Glutamatergic neuron (in vitro differentiated cells): Measurements from ENCODE around the gene COG7. TPM values are rescaled to one million over a fixed set of nuclear protein-coding genes. Genes with fewer than 3 reads are reported as not detected.
"Not testable (repeated sequence)": the region's sequence is repeated elsewhere in the genome, so short reads cannot be mapped to it uniquely, and the experiment has no call there.

Experiments
- DNase-seq: peaks from one replicate; pipeline ENCODE4 v3.0.0; 2022
- H3K27ac Mint-ChIP-seq: one replicate; pipeline ENCODE4 v1.8.0; 2020; ENCODE audit warnings: mild to moderate bottlenecking, mixed read lengths, inconsistent platforms; ENCODE audit not compliant: unreplicated experiment
- H3K27me3 Mint-ChIP-seq: one replicate; pipeline ENCODE4 v1.8.0; 2020; ENCODE audit warnings: mild to moderate bottlenecking, moderate library complexity, mixed read lengths, inconsistent platforms; ENCODE audit not compliant: unreplicated experiment
- H3K36me3 Mint-ChIP-seq: one replicate; pipeline ENCODE4 v1.8.0; 2020; ENCODE audit warnings: mild to moderate bottlenecking, mixed read lengths, inconsistent platforms; ENCODE audit not compliant: unreplicated experiment
- H3K4me1 Mint-ChIP-seq: one replicate; pipeline ENCODE4 v1.8.0; 2020; ENCODE audit warnings: mild to moderate bottlenecking, low read depth, mixed read lengths, inconsistent platforms; ENCODE audit not compliant: unreplicated experiment
- H3K4me3 Mint-ChIP-seq: one replicate; pipeline ENCODE4 v1.8.0; 2020; ENCODE audit warnings: mild to moderate bottlenecking, mixed read lengths, inconsistent platforms; ENCODE audit not compliant: unreplicated experiment
- H3K9me3 Mint-ChIP-seq: one replicate; pipeline ENCODE4 v1.8.0; 2020; ENCODE audit warnings: mild to moderate bottlenecking, moderate library complexity, mixed read lengths, inconsistent platforms; ENCODE audit not compliant: unreplicated experiment
- CTCF ChIP-seq: fragments of 200-600 bp; sonication (generic); IDR thresholded peaks from one replicate; pipeline ENCODE4 v1.5.0; 2021; ENCODE audit not compliant: partially characterized antibody, unreplicated experiment
- total RNA-seq: library from RNA; stranded (reverse); fragmentation: NEBNext Ultra II Directional; extraction: Animal tissue kit (Norgen Biotek cat#: 25700); gene quantifications from one replicate; pipeline ENCODE4 v1.2.1, GENCODE V29; 2021; ENCODE audit not compliant: unreplicated experiment

Gene COG7
- total RNA-seq, 1 donor from 2014 or later = 12.7 TPM

GRCh38 chr16:23395732-23396131, 57.3 kb downstream of the COG7 start:
- DNase-seq = no peak
- peaks cover 13% of the 10 kb centered on the region for H3K4me1 Mint-ChIP-seq
- H3K36me3 Mint-ChIP-seq = no peaks in the 10 kb centered on the region
- H3K9me3 Mint-ChIP-seq = no peaks in the 10 kb centered on the region
- H3K4me3 Mint-ChIP-seq = no peak overlapping the region
- TF ChIP-seq CTCF = no peak
- no peak overlapping the region for H3K27ac Mint-ChIP-seq
- H3K27me3 Mint-ChIP-seq = peaks cover 2% of the 10 kb centered on the region

GRCh38 chr16:23394141-23394831, 58.7 kb downstream of the COG7 start:
- no peaks in the 10 kb centered on the region for H3K36me3 Mint-ChIP-seq
- H3K9me3 Mint-ChIP-seq = no peaks in the 10 kb centered on the region
- DNase-seq = no peak
- no peak for TF ChIP-seq CTCF
- no peak overlapping the region for H3K4me3 Mint-ChIP-seq
- peaks cover 5% of the 10 kb centered on the region for H3K27me3 Mint-ChIP-seq
- no peaks in the 10 kb centered on the region for H3K4me1 Mint-ChIP-seq
- no peak overlapping the region for H3K27ac Mint-ChIP-seq

GRCh38 chr16:23392223-23392600, 60.8 kb downstream of the COG7 start:
- Mint-ChIP-seq H3K36me3 (peaks cover 4% of the 10 kb centered on the region), H3K4me3 (no peak overlapping the region), H3K9me3 (no peaks in the 10 kb centered on the region), H3K27me3 (peaks cover 7% of the 10 kb centered on the region), H3K27ac (no peak overlapping the region), H3K4me1 (no peaks in the 10 kb centered on the region)
- no peak for TF ChIP-seq CTCF
- no peak for DNase-seq

GRCh38 chr16:23391381-23392222, 61.4 kb downstream of the COG7 start:
- H3K27me3 Mint-ChIP-seq = peaks cover 7% of the 10 kb centered on the region
- TF ChIP-seq CTCF = no peak
- peaks cover 4% of the 10 kb centered on the region for H3K36me3 Mint-ChIP-seq
- no peaks in the 10 kb centered on the region for H3K4me1 Mint-ChIP-seq
- H3K4me3 Mint-ChIP-seq = no peak overlapping the region
- DNase-seq = no peak
- no peaks in the 10 kb centered on the region for H3K9me3 Mint-ChIP-seq
- H3K27ac Mint-ChIP-seq = no peak overlapping the region

- not testable (repeated sequence) for H3K4me3 Mint-ChIP-seq, H3K9me3 Mint-ChIP-seq, H3K27ac Mint-ChIP-seq, H3K36me3 Mint-ChIP-seq, H3K27me3 Mint-ChIP-seq, DNase-seq, H3K4me1 Mint-ChIP-seq
Measured at GRCh38 chr16:23389936-23390335, 63.1 kb downstream of the COG7 start.
